ENCODE results near the gene PRSS8.

PRSS8 gene

GRCh38 chr16:31093132-31093703 lies 42.3 kb downstream of the PRSS8 start:
- TF ChIP-seq, protein P1, sequence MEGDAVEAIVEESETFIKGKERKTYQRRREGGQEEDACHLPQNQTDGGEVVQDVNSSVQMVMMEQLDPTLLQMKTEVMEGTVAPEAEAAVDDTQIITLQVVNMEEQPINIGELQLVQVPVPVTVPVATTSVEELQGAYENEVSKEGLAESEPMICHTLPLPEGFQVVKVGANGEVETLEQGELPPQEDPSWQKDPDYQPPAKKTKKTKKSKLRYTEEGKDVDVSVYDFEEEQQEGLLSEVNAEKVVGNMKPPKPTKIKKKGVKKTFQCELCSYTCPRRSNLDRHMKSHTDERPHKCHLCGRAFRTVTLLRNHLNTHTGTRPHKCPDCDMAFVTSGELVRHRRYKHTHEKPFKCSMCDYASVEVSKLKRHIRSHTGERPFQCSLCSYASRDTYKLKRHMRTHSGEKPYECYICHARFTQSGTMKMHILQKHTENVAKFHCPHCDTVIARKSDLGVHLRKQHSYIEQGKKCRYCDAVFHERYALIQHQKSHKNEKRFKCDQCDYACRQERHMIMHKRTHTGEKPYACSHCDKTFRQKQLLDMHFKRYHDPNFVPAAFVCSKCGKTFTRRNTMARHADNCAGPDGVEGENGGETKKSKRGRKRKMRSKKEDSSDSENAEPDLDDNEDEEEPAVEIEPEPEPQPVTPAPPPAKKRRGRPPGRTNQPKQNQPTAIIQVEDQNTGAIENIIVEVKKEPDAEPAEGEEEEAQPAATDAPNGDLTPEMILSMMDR (IDR thresholded peaks at IDR 0.05; ENCODE audit: insufficient read depth, low read depth, low read length, missing control alignments): no peak
- peak; percentile 48 for DNase-seq (ENCODE audit: low read depth)
- peak overlapping the region; percentile 87 for H3K4me3 ChIP-seq (ENCODE audit: low read length)

DNA sequence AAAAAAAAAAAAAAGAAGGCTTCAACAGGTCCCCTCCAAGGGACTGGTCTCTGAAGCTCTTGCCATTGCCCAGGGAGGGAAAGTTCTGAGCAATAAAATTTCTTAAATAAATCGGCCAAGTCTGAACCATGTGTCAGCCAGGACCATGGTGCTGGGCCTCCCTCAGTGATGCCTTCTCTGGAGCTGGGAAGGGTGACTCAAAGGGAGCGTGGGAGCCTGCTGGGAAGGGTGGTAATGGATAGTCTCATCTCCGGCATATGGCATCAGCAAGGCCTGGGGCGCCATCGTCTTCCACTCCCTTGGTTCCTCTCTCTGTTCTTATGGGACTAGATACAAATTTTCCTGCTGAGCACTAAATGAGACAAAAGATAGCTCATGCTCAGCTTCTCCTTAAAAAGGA lies 43.2 kb downstream of the PRSS8 start:
- no peak overlapping the region for H3K4me3 ChIP-seq (ENCODE audit: low read length)
- DNase-seq (ENCODE audit: low read depth): no peak
- TF ChIP-seq, protein P1 (IDR thresholded peaks at IDR 0.05; ENCODE audit: insufficient read depth, low read depth, low read length, missing control alignments): no peak

DNA sequence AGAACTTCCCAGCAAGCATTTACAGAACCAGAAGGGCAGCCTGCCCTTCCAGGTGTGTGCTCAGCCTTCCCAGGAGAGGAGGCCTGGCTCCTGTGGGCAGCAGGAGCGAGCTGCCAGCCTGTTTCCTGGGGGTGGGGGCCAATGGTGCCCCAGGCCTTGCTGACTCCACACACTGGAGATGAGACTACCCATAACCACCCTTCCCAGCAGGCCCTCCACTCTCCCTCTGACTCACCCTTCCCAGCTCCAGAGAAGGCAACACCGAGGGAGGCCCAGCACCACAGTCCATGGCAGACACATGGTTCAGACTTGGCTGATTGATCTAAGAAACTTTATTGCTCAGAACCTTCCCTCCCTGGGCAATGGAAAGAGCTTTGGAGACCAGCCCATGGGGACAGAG lies 45.0 kb downstream of the PRSS8 start:
- peak; percentile 54 for DNase-seq (ENCODE audit: low read depth)
- no peak overlapping the region for H3K4me3 ChIP-seq (ENCODE audit: low read length)
- TF ChIP-seq, protein P1 (IDR thresholded peaks at IDR 0.05; ENCODE audit: insufficient read depth, low read depth, low read length, missing control alignments): no peak

DNA sequence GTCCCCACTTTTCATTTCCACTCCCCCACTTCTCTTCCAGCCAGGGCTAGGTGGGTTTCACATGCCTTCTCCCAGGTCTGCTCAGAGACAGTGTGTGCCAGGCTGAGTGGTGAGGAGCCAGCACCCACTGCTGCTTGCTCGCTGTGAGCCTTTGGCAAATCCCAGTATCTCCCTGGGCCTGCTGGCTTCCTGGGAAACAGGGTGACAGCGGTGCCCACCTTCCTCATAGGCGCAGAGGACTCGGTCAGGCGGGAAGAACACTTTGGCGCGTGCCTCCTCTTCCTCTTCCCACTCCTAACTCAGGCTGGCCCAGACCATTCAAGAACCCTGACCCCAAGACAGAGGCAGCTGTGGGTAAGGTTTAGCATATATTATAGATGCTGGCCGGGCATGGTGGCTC lies 46.3 kb downstream of the PRSS8 start:
- no peak overlapping the region for H3K4me3 ChIP-seq (ENCODE audit: low read length)
- TF ChIP-seq, protein P1 (IDR thresholded peaks at IDR 0.05; ENCODE audit: insufficient read depth, low read depth, low read length, missing control alignments): no peak
- DNase-seq (ENCODE audit: low read depth): no peak

GRCh38 chr16:31088459-31089183 lies 46.9 kb downstream of the PRSS8 start, which contains the start of gene PRSS53:
Gene PRSS53 (minus strand): TSS chr16:31088943. CDS start chr16:31088809, 134 bp downstream.
- no peak within 1 kb of the TSS for H3K4me3 ChIP-seq (ENCODE audit: low read length)
- TF ChIP-seq, protein P1 (IDR thresholded peaks at IDR 0.05; ENCODE audit: insufficient read depth, low read depth, low read length, missing control alignments): no peak
- no peak for DNase-seq (ENCODE audit: low read depth)

DNA sequence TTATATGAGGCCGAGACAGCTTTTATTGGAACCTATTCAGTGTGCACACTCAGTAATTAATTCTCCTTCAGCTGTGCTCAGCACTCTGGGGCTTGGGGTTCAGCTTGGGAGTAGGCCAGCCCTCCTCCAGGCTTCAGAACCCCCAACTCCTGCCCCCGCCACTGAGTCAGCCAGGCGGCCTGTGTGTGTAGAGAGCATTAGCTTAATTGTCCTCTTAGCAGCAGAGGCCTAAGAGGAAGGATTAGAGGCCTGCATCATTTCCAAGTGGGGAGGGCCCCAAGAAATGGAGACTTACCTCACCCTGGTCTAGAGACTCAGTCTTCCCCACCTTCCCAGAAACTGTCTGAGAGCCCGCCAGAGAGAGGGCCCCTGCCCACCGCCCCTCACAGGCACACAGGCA lies 47.6 kb downstream of the PRSS8 start:
- no peak overlapping the region for H3K4me3 ChIP-seq (ENCODE audit: low read length)
- DNase-seq (ENCODE audit: low read depth): no peak
- TF ChIP-seq, protein P1 (IDR thresholded peaks at IDR 0.05; ENCODE audit: insufficient read depth, low read depth, low read length, missing control alignments): no peak

Data from epithelial cell of esophagus (primary cell).